H1 (cell line): ENCODE results near the gene KIAA0040. TPM values are rescaled to one million over a fixed set of nuclear protein-coding genes. Genes with fewer than 3 reads are reported as not detected.

Experiments
- CTCF ChIA-PET: fragments of 300-600 bp; sonication (Branson Sonifier 250); formaldehyde crosslinking; loops from one replicate; lab custom pipeline; 2021; ENCODE audit not compliant: partially characterized antibody; lab: Charles Lee
- POLR2A ChIA-PET: fragments of 300-600 bp; sonication (Branson Sonifier 250); formaldehyde crosslinking; loops from one replicate; lab custom pipeline; 2021; ENCODE audit warnings: inconsistent platforms; ENCODE audit not compliant: partially characterized antibody; lab: Charles Lee
- DNase-seq, 2 experiments: peaks; one replicate each; pipeline versions ENCODE4 v3.0.0 to v3.0.0-alpha.2; 2010 to 2022; ENCODE audit warnings: low spot score in 2 of 2, low read depth in 1 of 2, mixed read lengths in 1 of 2
- FAIRE-seq: peaks from 2 replicates; lab custom pipeline; 2011; peaks lifted over from hg19 to GRCh38; lab: Jason Lieb, UNC
- H2AFZ ChIP-seq: 2 replicates; pipeline ENCODE4 v1.8.1; 2012; ENCODE audit warnings: low read length, inconsistent platforms
- H2AK5ac ChIP-seq: 2 replicates; pipeline ENCODE4 v1.6.1; 2013; ENCODE audit warnings: low read depth, low read length
- H2BK120ac ChIP-seq: replicated peaks from 2 replicates; pipeline ENCODE3; 2013; ENCODE audit warnings: low read depth, low read length, inconsistent platforms
- H2BK12ac ChIP-seq: 2 replicates; pipeline ENCODE4 v1.6.1; 2013; ENCODE audit warnings: low read depth, low read length
- H2BK15ac ChIP-seq: 2 replicates; pipeline ENCODE4 v1.6.1; 2013; ENCODE audit warnings: low read length
- H2BK20ac ChIP-seq: 2 replicates; pipeline ENCODE4 v1.6.1; 2013; ENCODE audit warnings: low read length
- H2BK5ac ChIP-seq: 2 replicates; pipeline ENCODE4 v1.6.1; 2013; ENCODE audit warnings: low read depth, low read length
- H3K14ac ChIP-seq: 2 replicates; pipeline ENCODE4 v1.6.1; 2013; ENCODE audit warnings: inconsistent platforms; ENCODE audit not compliant: insufficient read length
- H3K18ac ChIP-seq: 2 replicates; pipeline ENCODE4 v1.6.1; 2013; ENCODE audit warnings: low read length; ENCODE audit errors: extremely low read depth
- H3K23ac ChIP-seq: 2 replicates; pipeline ENCODE4 v1.6.1; 2013; ENCODE audit warnings: inconsistent platforms; ENCODE audit not compliant: insufficient read length
- H3K23me2 ChIP-seq: 2 replicates; pipeline ENCODE4 v1.6.1; 2013; ENCODE audit warnings: low read depth, low read length
- H3K27ac ChIP-seq: 2 replicates; pipeline ENCODE4 v1.6.1; 2011; ENCODE audit warnings: low read depth, low read length, inconsistent platforms
- H3K27me3 ChIP-seq, 4 experiments: replicated peaks in 1 of 4; 1 replicate in 1 of 4; 2 replicates in 3 of 4; pipeline versions ENCODE4 v1.6.1 to v1.8.1; 2011 to 2013; ENCODE audit warnings: low read length in 3 of 4, mild to moderate bottlenecking in 3 of 4, inconsistent platforms in 2 of 4, mixed read lengths in 2 of 4, moderate library complexity in 1 of 4; ENCODE audit not compliant: control insufficient read depth in 3 of 4, insufficient read depth in 3 of 4; ENCODE audit errors: extremely low read depth in 1 of 4
- H3K36me3 ChIP-seq, 4 experiments: 2 replicates each; pipeline versions ENCODE4 v1.6.1 to v1.8.1; 2011 to 2013; ENCODE audit warnings: mild to moderate bottlenecking in 4 of 4, low read length in 3 of 4, moderate library complexity in 2 of 4, control low read depth in 1 of 4, inconsistent platforms in 1 of 4; ENCODE audit not compliant: insufficient read depth in 4 of 4, control insufficient read depth in 2 of 4
- H3K4ac ChIP-seq: replicated peaks from 2 replicates; pipeline ENCODE3; 2013; ENCODE audit warnings: low read length, low read depth, mixed read lengths, inconsistent platforms; ENCODE audit not compliant: insufficient read length
- H3K4me1 ChIP-seq, 4 experiments: replicated peaks in 1 of 4; 1 replicate in 1 of 4; 2 replicates in 3 of 4; pipeline versions ENCODE4 v1.6.1 to v1.8.1; 2011 to 2013; ENCODE audit warnings: low read length in 3 of 4, inconsistent platforms in 2 of 4, mixed read lengths in 1 of 4; ENCODE audit not compliant: insufficient read depth in 4 of 4, control insufficient read depth in 3 of 4
- H3K4me2 ChIP-seq, 2 experiments: 2 replicates each; pipeline versions ENCODE4 v1.6.1 to v1.8.1; 2011 to 2013; ENCODE audit warnings: low read depth in 2 of 2, low read length in 2 of 2, control low read depth in 1 of 2, inconsistent platforms in 1 of 2, mild to moderate bottlenecking in 1 of 2; ENCODE audit not compliant: insufficient read depth in 1 of 2
- H3K4me3 ChIP-seq, 4 experiments: fragments of 200-600, 300-600 bp in 1 of 4; sonication (generic), shearing (Covaris generic), sonication (Bioruptor Twin) in 1 of 4; 2 replicates each; pipeline versions ENCODE4 v1.5.1 to v1.8.1; 2011 to 2016; ENCODE audit warnings: low read length in 4 of 4, low read depth in 3 of 4, control low read depth in 2 of 4, inconsistent platforms in 2 of 4, mild to moderate bottlenecking in 2 of 4, mixed read lengths in 1 of 4, moderate library complexity in 1 of 4; ENCODE audit not compliant: insufficient read depth in 2 of 4; ENCODE audit errors: extremely low read depth in 1 of 4
- H3K56ac ChIP-seq: replicated peaks from 2 replicates; pipeline ENCODE3; 2013; ENCODE audit warnings: low read depth, mild to moderate bottlenecking, mixed read lengths, low read length, inconsistent platforms; ENCODE audit not compliant: insufficient read length
- H3K79me1 ChIP-seq: 2 replicates; pipeline ENCODE4 v1.6.1; 2013; ENCODE audit warnings: low read depth, low read length, control low read depth
- H3K79me2 ChIP-seq, 2 experiments: 2 replicates each; pipeline versions ENCODE4 v1.6.1 to v1.8.1; 2012 to 2013; ENCODE audit warnings: low read length in 2 of 2, mild to moderate bottlenecking in 2 of 2, inconsistent platforms in 1 of 2; ENCODE audit not compliant: insufficient read depth in 2 of 2, control insufficient read depth in 1 of 2
- H3K9ac ChIP-seq, 4 experiments: replicated peaks in 1 of 4; 1 replicate in 1 of 4; 2 replicates in 3 of 4; pipeline versions ENCODE4 v1.6.1 to v1.8.1; 2011 to 2013; ENCODE audit warnings: low read depth in 3 of 4, low read length in 3 of 4, control low read depth in 2 of 4, mild to moderate bottlenecking in 2 of 4, moderate library complexity in 2 of 4, inconsistent platforms in 1 of 4; ENCODE audit errors: extremely low read depth in 1 of 4
- H3K9me3 ChIP-seq, 2 experiments: 2 replicates each; pipeline versions ENCODE4 v1.6.1 to v1.8.1; 2012 to 2013; ENCODE audit warnings: mild to moderate bottlenecking in 2 of 2, moderate library complexity in 2 of 2, control low read depth in 1 of 2, inconsistent platforms in 1 of 2, low read depth in 1 of 2, low read length in 1 of 2, mixed read lengths in 1 of 2; ENCODE audit not compliant: insufficient read depth in 2 of 2
- H4K20me1 ChIP-seq, 2 experiments: replicated peaks in 1 of 2; 2 replicates each; pipeline versions ENCODE3 to v1.8.1; 2011 to 2013; ENCODE audit warnings: inconsistent platforms in 2 of 2, low read length in 2 of 2, mild to moderate bottlenecking in 1 of 2; ENCODE audit not compliant: insufficient read depth in 2 of 2, control insufficient read depth in 1 of 2
- H4K5ac ChIP-seq: 2 replicates; pipeline ENCODE4 v1.6.1; 2013; ENCODE audit warnings: low read length, low read depth, mixed read lengths, inconsistent platforms; ENCODE audit not compliant: insufficient read length
- H4K8ac ChIP-seq: 2 replicates; pipeline ENCODE4 v1.8.0; 2013; ENCODE audit warnings: mild to moderate bottlenecking, moderate library complexity, low read length, inconsistent platforms; ENCODE audit not compliant: insufficient read depth; ENCODE audit errors: extremely low read depth
- H4K91ac ChIP-seq: replicated peaks from 2 replicates; pipeline ENCODE3; 2013; ENCODE audit warnings: low read length, mixed read lengths, inconsistent platforms; ENCODE audit not compliant: insufficient read length
- EP300 ChIP-seq, 2 experiments: IDR thresholded peaks; 1 replicate in 1 of 2; 2 replicates in 1 of 2; pipeline ENCODE4 v1.6.1; 2011 to 2012; ENCODE audit warnings: low read depth in 2 of 2, low read length in 2 of 2, mild to moderate bottlenecking in 2 of 2, borderline replicate concordance in 1 of 2, inconsistent platforms in 1 of 2, moderate library complexity in 1 of 2
- KDM4A ChIP-seq: IDR thresholded peaks from one replicate; pipeline ENCODE4 v1.7.1; 2012; ENCODE audit warnings: low read depth, mild to moderate bottlenecking, moderate library complexity, low read length, inconsistent platforms; ENCODE audit not compliant: severe bottlenecking
- PHF8 ChIP-seq: fragments of 200-600 bp; sonication (generic); conservative IDR thresholded peaks from 2 replicates; pipeline ENCODE4 v1.7.1; 2012; ENCODE audit warnings: low read depth, mild to moderate bottlenecking, inconsistent platforms, low read length, moderate library complexity
- RNF2 ChIP-seq: fragments of 200-900, 300-1000 bp; sonication (generic); IDR thresholded peaks from 2 replicates; pipeline ENCODE4 v1.7.1; 2016; ENCODE audit warnings: borderline replicate concordance, low read depth, mild to moderate bottlenecking, antibody characterized with exemption, low read length; ENCODE audit not compliant: poor library complexity, severe bottlenecking; ENCODE audit errors: missing control alignments
- SIN3A ChIP-seq, 2 experiments: IDR thresholded peaks in 1 of 2; conservative IDR thresholded peaks in 1 of 2; 2 replicates each; pipeline ENCODE4 v1.6.1; 2011 to 2012; ENCODE audit warnings: low read length in 2 of 2, improper control_type of control experiment in 1 of 2, low read depth in 1 of 2, mild to moderate bottlenecking in 1 of 2
- SIX5 ChIP-seq: IDR thresholded peaks from 2 replicates; pipeline ENCODE4 v1.6.1; 2011; ENCODE audit warnings: mild to moderate bottlenecking, low read depth, low read length
- SP4 ChIP-seq: IDR thresholded peaks from 2 replicates; pipeline ENCODE4 v1.6.1; 2012; ENCODE audit warnings: low read length, inconsistent platforms
- SRF ChIP-seq: IDR thresholded peaks from 2 replicates; pipeline ENCODE4 v1.6.1; 2011; ENCODE audit warnings: mild to moderate bottlenecking, low read depth, low read length, moderate library complexity
- TBP ChIP-seq: IDR thresholded peaks from 2 replicates; pipeline ENCODE4 v1.6.1; 2011; ENCODE audit warnings: low read depth, low read length, improper control_type of control experiment
- ZNF274 ChIP-seq: IDR thresholded peaks from 2 replicates; pipeline ENCODE4 v1.7.0; 2012; ENCODE audit warnings: low read length, borderline replicate concordance; ENCODE audit errors: extremely low read depth
- WGBS, 2 experiments: shearing (Covaris generic) in 1 of 2; methylation state at CpG; one replicate each; pipeline versions ENCODE4 v1.1.6 to v1.1.7; 2013 to 2015; ENCODE audit warnings: low lambda C conversion rate in 2 of 2, mixed read lengths in 2 of 2, inconsistent platforms in 1 of 2, low coverage in 1 of 2, missing lambda C conversion rate in 1 of 2; ENCODE audit not compliant: insufficient replicate concordance in 2 of 2, insufficient coverage in 1 of 2, insufficient read length in 1 of 2; ENCODE audit errors: extremely low coverage in 1 of 2, missing lambda C conversion rate in 1 of 2; 5-methylcytosine and 5-hydroxymethylcytosine counted together
- polyA plus RNA-seq, 7 experiments: library from polyadenylated mRNA; depleted of rRNA in 3 of 7; stranded (reverse) in 5 of 7; unstranded in 2 of 7; fragments of >200 nt in 5 of 7; fragments of 200-250 nt in 2 of 7; gene quantifications; 1 replicate in 5 of 7; 2 replicates in 1 of 7; 4 replicates in 1 of 7; pipeline versions ENCODE4 v1.2.1 to v1.2.3, GENCODE V29; 2011 to 2013; ENCODE audit warnings: missing spikeins in 2 of 7, mixed read lengths in 2 of 7
- total RNA-seq: library from RNA; stranded (reverse); fragmentation: NEBNext Ultra II Directional; extraction: Animal tissue kit (Norgen Biotek cat#: 25700); gene quantifications from 2 replicates; pipeline ENCODE4 v1.2.1, GENCODE V29; 2021

The KIAA0040 gene
- total and polyA plus RNA-seq, 2 of the 8 experiments (the other 6 are each of a cell fraction or from before 2014, with no cell fraction given), result 11.0 to 14.1 TPM

DNA sequence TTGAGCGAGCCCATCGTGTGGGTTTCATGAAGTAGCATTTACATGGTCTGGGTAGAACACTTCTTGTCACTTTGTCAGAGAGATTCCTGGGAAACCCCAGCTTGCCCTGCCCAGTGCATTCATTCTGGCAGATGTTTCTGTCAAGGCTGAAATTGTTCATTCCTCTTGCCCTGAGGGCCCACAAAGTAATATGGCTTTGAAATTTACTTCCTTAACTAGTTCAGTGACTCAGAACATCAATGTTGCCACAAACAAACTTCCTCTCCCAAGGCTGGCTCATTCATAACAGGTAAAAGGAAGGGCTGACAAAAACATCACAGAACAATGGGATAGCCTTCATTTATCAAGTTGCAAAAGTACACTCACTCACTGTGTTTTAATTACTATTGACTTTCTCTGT is 5.0 kb upstream of the KIAA0040 start:
- no peak overlapping the region for H3K4me2 ChIP-seq
- FAIRE-seq, result no peak
- 96% methylated on average over 2 of the region's 2 CpGs; no CpG with 5 or more reads in 1 of the 2 experiments for WGBS, 2 experiments

More for the DNA sequence above, 5.0 kb upstream of the KIAA0040 start:
- no peak overlapping the region for H2BK12ac ChIP-seq
- peaks cover 6% of the 10 kb centered on the region for H3K23me2 ChIP-seq
- no peak overlapping the region for H3K18ac ChIP-seq
- CTCF ChIA-PET, result interaction anchor here (1.2 to 1.6 kb wide), 3 partner anchors 46 to 120 kb away, joined by 3 to 5 read pairs (median 4); no protein-coding TSS in a partner anchor
- no peak overlapping the region for H3K23ac ChIP-seq
- H2AFZ ChIP-seq, result no peak overlapping the region
- POLR2A ChIA-PET, result no interaction called here
- H3K9ac ChIP-seq, result no peak overlapping the region
- no peak overlapping the region for H2BK20ac ChIP-seq
- no peak overlapping the region for H2BK15ac ChIP-seq
- H3K79me2 ChIP-seq, result no peaks in the 10 kb centered on the region
- H3K4me3 ChIP-seq, result no peak overlapping the region
- H3K4me1 ChIP-seq, result peaks cover 0 to 3% (median 2%) of the 10 kb centered on the region in 4 experiments; a peak in 2 of 7 replicates
- no peak overlapping the region for H3K4ac ChIP-seq
- H3K14ac ChIP-seq, result no peak overlapping the region
- H4K8ac ChIP-seq, result no peak overlapping the region
- no peaks in the 10 kb centered on the region for H3K9me3 ChIP-seq
- H3K27me3 ChIP-seq, result peaks cover 3 to 17% (median 11%) of the 10 kb centered on the region in 4 experiments
- H4K20me1 ChIP-seq, result no peaks in the 10 kb centered on the region
- no peak overlapping the region for H4K5ac ChIP-seq
- H3K27ac ChIP-seq, result no peak overlapping the region
- H3K56ac ChIP-seq, result no peak overlapping the region
- no peaks in the 10 kb centered on the region for H3K79me1 ChIP-seq
- H4K91ac ChIP-seq, result no peak overlapping the region
- TF ChIP-seq TBP (no peak), SRF (no peak), RNF2 (no peak), SIN3A (conservative IDR thresholded peaks at IDR 0.05 in 1 of 2, IDR thresholded peaks at IDR 0.05 in 1 of 2; ENCODE audit: low read depth in 1 of 2, low read length in 2 of 2) (no peak), SP4 (no peak), PHF8 (no peak), ZNF274 (no peak), EP300 (IDR thresholded peaks at IDR 0.05; ENCODE audit: borderline replicate concordance in 1 of 2, low read depth in 2 of 2, low read length in 2 of 2) (no peak), KDM4A (no peak), SIX5 (no peak)
- no peaks in the 10 kb centered on the region for H3K36me3 ChIP-seq
- H2BK5ac ChIP-seq, result no peak overlapping the region
- no peak overlapping the region for H2BK120ac ChIP-seq
- no peak overlapping the region for H2AK5ac ChIP-seq
- no peak for DNase-seq
